Stimulated activated naive CD4-positive, alpha-beta T cell treated with Interleukin-2 at 50 U/mL for 16 hours (primary cell): ENCODE results near the gene IL22RA2.

Source experiments
- DNase-seq: peaks from one replicate; lab custom pipeline; 2025; lab: John Stamatoyannopoulos, UW

The IL22RA2 gene

DNA sequence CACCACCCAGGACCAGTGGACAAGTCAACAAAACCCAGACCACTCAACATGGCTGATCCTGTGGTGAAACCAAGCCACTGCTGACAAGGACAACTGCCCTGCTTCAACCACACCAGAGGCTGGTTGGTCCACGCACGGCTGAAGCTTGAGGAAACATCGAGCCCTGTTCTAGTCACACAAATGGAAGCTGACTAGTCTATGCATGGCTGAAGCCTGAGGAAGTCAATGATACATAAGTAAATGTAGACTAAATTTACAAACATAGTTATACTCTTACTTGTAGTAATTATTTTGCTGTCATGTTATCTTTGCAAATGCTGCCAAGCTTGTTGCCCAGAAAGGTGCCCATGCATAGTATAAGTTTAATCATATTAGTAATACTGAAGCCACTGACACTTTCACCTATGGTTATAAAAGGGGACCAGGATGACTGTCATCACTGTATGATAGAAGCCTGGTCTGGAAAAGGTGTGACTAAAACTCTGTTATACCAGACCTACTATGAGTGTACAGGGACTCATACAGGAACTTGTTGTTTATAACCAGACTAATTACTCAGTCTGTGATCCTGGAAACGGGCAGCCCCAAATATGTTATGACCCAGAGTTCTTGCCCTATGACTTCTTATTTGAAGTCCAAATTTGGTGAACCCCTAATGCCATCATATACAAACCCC, 5.6 kb downstream of the IL22RA2 start:
- no peak for DNase-seq

DNA sequence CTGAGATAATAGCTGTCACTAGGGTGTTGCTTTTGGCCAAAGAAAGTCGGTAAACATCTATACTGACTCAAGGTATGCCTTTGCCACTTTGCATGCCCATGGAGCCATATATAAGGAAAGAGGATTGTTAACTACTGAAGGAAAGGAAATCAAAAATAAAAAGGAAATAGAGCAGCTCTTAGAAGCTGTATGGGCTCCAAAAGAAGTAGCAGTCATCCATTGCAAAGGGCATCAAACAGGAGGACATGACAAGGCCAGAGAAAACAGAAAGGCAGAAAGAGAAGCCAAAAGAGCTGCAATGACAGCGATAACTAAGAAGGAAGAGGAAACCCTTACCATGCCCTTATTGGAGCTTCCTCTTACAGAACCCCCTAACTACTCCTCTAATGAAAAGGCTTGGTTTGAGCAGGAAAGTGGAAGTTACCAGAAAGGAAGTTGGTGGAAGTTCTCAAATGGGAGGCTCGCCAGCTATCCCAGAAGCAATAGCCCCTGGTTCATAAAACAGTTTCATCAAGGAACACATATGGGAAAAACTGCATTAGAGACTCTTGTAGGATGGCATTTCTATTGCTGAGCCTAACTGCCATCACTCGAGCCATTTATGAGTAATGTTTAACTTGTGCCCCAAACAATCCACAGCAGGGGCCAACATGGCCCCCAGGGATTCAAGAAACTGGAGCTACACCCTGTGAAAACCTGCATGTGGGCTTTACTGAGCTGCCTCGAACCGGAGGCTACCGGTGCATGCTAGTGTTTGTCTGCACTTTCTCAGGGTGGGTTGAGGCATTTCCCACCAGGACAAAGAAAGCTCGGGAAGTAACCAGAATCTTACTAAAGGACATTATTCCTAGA, 7.0 kb downstream of the IL22RA2 start:
- no peak for DNase-seq

DNA sequence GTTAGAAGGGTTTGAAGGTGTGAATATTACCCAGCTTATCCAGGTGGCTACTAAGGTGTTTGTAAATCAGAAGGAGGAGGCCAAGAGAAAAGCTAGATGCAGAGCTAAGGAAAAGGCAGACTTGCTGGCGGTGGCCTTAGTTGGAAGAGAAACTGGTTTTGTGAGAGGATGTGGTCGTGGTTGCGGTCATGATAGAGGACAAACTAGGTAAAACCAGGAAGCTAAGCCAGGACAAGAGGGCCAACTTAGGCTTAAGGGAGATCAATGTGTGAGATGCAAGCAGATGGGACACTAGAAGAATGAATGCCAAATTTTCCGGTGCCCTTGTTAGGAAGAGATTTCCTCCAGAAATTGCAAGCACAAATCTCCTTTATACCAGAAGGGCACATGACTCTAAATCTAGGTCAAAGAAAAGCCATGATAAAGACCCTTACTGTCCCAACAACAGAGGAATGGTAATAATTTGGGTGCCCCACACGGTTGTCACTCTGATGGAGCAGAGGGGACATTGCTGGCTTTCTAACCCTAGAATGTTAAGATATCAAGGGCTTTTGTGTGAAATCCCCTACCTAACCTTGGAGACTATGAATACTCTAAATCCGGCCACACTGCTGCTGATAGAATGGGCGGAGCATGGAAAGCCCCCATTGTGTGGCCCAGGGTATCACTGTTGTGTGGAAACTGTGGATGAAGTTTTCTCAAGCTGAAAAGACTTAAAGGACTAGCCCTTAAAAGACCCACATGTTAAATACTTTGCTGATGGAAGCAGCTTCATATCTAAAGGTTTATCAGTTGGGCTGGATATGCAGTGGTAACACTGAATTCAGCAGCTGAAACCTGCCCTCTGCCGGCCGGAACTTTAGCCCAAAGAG, 7.8 kb downstream of the IL22RA2 start:
- peak; percentile 37 for DNase-seq

DNA sequence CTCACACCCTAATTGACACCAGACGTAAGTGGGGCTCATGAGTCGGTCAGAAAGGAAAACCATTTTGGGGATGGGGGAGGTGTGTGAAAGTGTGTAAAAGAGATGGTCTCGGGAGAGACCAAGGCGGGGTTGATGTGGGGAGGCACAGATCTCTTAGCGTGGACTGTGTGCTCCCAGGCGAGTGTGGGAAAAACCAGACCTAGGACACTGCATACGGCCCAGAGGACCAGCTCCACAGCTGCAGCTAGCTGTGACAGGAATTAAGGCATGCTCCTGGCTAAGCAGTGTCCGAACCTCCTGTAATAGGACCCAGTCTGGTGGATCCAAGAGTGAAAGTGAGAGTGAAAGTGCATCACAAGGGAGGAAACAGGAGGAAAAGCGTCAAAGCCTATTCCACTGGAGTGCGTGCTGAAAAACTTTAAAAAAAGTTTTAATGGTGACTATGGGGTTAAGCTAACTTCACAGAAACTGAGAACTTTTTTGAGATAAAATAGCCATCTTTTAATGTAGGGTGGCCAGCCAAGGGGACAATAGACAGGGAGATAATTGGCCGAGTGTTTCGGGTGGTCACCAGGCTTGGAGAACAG, 9.6 kb downstream of the IL22RA2 start:
- DNase-seq = no peak

DNA sequence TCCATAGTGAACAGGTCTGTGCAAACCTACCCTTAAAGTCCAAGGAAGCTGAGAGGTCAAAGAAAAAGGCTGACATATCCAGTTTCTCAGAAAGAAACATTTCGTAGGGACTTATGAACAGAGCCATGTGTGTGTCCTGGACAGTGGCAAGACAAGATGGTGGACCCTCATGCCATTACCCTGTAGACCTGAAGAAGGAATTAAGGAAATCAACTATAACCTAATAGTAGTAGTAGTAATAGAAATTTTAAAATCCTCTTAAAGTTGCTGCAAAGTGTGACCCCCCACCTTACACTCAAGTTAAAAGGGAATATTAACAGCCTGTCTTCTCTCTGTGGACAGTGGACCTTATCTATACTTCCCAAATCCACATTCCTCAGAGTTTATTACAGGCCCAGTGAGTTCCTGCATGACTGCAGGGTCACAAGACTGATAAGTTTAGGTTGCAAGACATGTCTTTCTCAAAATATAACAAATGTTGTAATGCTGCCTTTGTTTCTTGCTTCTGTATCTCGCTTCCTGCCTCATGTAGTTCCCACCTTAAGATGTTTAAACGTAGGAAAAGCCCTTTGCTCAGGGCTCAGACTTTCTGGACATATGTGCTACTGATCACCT, 10.6 kb downstream of the IL22RA2 start:
- no peak for DNase-seq

DNA sequence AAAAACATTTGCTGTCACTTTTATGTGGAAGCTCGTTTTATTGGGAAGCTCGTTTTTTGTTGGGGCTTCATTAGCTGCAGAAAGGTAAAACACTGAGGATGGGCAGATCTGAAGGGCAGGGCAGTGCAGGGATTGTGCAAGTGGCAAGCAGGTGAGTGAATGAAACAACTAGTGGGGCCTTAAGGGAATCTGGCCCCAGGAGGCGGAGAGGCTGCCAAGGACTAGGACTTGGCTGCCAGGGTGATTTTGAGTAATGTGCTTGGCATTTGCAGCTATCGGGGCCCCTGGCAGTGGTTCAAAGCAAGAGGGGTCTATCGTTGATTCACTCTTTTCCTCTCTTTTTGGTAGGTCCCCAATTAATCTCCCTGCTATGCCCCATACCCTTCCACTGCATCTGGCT, 11.5 kb downstream of the IL22RA2 start:
- no peak for DNase-seq

DNA sequence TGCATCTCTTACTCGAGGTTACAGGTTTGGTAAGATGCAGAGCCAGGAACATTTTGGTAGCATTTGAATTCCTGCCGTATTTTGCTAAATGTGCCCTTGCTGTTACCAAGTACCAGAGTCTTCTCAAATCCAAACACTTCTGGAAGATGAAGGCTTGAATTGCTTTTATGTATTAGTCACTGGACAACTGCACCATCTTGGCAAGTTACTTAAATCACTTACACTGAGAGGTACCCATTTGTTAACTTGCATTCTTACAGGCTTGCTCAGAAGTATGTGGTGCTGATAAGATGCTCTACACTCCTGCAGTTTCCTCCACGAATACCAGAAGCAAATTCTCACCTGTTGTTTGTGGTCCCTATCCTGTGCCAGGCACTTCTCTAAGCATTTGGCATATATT, 12.7 kb downstream of the IL22RA2 start:
- DNase-seq = no peak

DNA sequence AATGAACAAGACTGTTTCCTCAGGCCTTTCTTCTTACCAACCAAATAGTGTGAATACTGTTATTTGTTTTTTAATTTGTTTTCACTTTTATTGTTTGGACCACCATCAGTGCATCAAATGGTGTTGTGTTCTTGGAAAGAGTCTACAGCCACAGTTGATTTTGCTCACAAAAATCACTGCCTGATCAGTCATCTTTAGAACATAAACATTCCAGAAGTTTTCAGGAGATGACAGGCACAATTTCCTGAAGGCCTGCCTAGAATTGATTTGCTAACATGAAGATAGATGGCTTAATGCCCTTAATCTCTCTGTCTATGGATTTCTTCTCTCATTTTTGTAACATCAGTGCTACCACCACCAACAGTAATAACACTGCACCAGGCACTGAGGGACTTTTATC, 13.5 kb downstream of the IL22RA2 start:
- DNase-seq = no peak

DNA sequence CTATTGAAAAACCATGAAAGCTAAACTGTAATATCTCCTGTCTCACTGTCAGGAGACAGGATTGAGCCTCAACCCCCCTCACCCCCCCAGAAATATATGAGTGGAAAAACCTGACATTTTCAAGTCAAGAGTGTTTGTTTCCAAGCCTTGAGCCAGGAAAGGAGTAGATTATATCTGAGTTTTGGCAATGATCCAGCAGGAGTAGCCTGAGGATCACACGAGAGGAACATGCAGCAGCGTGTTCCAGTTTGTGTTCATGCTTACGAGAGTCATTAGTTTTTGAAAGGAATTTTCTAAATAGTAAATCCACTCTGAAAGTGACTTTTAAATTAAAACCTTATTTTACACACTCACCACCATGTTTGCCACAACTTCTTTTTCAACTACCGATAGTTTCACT, 15.8 kb downstream of the IL22RA2 start:
- DNase-seq = no peak

DNA sequence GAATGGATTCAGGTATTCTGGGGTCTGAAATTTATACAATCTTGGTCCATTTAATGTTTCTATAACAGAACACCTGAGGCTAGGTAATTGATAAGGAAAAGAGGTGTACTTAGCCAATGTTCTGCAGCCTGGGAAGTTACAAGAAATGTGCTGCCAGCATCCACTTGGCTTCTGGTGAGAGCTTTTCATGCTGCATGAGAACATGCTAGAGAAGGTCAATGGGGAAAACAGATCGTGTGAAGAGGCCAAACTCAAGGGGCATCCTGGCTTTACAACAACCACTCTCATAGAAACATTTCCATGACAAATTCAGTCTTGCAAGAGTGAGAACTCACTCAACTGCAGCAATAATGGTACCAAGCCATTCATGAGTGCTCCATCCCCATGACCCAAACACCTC, 16.8 kb downstream of the IL22RA2 start:
- no peak for DNase-seq

DNA sequence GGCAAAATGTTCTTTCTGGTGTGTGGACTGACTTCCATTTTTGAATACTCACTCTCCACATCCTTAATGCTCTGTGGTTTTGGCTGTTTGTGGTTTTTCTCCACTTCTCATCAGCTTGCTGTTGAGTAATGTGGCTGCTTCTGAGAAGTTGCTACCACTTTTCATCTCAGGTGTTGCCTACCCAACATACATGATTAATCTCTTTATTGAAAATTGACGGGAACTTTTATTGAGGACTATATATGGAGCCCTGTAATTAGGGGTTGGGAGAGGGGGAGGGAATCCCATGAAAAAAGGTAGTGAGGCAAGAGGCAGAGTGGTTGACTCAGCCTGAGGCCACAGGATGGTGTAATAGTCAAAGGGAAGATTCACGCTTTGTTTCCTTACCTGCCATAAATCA, 17.6 kb downstream of the IL22RA2 start:
- DNase-seq = no peak

DNA sequence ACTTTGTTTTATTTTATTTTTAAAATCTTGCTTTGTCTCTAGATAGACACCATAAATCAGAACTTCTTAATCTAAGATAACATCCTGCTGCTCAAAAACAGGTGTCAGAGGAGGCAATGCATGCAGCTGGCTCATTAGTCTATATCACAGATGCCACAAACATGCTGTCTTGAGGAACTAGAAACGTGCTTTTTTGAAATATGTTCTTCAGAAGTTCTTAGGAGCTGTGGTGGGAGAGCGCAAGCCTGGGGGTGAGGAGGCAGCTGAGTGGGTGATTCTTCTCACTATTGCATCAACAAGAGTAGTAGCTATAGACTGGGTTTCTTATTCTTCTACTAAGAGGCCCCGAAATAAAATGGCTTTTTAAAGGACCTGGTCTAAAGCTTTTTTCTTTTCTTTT, 23.4 kb downstream of the IL22RA2 start:
- DNase-seq = no peak

DNA sequence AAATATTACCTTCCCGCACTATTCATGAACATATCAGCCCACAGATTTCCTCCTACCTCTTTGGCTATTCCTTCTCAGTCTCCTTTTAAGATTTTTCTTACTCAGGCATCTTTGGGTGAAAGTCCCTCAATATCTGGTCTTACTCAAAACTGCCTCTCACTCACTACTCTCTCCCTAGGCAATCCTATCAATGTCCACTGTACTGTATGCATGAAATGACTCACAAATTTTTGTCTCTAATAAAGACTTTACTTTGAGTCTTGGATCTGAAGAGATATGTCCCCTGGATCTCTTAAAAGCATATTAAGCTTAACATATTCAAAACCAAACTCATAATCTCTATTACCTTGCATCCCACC, 24.4 kb downstream of the IL22RA2 start:
- DNase-seq = no peak

DNA sequence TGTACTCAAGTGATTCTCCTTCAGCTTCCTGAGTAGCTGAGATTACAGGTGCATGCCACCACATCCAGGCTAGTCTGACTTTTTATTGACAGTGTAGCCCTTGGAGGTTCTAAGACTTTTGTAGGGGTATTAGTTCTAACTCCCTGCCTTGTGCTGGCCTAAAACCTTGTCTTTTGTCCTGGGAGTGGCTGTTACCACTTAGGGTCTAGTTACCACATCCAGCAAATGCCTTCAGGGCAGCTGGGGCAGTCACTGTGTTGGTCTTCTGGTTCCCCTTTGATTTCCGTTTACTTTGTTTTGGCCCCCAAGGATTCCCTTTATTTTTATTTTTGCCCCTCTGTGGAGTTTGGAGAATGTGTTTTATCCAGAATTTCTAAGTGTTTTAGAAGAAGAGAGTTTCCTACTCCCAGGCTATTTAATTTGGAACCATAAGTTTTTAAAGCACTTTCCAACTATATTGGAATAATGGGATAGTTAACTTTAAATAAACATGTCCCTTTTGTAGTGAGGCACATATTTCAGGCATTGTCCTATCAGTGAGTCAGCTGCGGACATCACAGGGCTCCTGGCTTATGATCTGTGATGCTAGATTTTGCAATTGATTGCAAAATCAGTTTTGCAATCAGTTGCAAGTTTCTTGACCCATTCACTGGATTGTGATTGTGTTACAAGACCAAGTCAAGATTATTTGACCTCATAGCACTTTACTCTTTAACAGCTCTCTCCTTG, 25.0 kb downstream of the IL22RA2 start:
- no peak for DNase-seq

DNA sequence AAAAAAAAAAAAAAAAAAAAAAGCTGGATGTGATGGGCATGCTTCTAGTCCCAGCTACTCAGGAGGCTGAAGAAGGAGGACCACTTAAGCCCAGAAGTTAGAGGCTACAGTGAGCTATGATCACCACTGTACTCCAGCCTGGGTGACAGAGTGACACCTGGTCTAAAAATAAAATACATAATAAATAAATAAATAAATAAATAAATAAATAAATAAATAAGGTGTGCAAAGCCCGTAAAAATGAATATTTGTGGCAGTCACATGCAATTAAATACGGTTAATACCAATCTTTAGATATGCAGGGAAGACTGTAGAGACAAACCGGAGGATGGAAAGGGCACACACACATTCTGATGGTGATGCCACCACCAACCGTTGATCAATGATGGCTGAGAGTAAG, 26.2 kb downstream of the IL22RA2 start:
- DNase-seq = no peak

DNA sequence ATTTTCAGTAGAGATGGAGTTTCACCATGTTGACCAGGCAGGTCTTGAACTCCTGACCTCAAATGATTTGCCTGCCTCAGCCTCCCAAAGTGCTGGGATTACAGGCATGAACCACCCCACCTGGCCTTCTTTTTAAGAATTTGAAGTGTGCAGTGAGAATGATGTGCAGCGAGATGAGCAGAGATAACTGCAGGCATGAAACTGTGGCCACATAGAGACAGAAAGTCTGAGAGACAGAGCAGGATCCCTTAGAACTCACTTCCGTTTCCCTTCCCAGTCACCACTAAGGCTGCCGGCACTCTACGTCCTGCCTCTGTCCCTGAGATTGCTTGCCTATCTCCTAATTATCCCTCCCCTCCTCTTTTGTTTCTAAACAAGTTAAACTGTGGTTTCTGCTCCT, 27.2 kb downstream of the IL22RA2 start:
- no peak for DNase-seq

DNA sequence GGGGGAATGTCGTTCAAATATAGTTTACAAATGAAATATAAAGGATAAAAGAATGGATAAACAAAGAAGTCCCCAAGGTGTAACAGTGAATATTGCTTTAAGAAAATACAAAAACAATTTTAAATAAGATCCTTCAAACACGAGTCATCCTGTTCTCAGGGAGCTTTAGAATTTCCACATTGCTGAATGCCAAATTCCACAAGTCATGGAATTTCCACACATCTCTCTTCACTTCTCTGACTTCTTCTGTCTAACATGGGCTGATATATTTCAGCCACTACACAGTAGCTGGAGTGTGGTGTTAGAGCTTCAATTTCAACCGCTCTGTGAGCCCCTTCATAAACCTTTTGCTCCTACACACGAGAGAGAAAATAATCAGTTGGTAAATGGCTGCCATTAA, 28.0 kb downstream of the IL22RA2 start:
- no peak for DNase-seq

DNA sequence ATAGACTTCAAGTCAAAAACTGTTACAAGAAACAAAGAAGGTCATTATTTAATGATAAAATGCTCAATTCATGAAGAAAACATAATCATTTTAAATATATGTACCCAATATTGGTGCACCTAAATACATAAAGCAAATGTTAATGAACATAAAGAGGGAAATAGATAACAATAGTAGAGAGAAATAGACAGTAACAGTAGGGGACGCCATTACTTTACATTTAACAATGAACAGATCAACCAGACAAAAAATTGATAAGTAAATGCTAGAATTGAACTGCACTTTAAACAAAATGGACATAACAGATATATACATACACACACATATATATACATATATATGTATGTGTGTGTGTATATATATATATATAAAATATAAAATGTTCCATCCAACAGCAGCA, 37.4 kb downstream of the IL22RA2 start:
- no peak for DNase-seq

DNA sequence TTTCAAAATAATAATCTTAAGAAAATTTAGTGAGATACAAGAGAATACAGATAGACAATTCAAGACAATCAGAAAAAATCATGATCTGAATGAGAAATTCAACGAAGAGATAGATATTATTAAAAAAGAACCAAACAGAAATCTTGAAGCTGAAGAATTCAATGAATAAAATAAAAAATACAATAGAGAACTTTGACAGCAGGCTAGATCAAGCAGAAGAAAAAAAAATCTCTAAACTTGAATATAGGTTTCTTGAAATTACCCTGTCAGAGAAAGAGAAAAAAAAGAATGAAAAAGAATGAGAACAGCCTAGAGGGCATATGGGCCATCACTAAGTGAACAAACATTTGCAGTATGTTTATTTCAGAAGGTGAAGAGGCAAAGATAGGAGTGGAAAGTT, 39.0 kb downstream of the IL22RA2 start:
- no peak for DNase-seq

DNA sequence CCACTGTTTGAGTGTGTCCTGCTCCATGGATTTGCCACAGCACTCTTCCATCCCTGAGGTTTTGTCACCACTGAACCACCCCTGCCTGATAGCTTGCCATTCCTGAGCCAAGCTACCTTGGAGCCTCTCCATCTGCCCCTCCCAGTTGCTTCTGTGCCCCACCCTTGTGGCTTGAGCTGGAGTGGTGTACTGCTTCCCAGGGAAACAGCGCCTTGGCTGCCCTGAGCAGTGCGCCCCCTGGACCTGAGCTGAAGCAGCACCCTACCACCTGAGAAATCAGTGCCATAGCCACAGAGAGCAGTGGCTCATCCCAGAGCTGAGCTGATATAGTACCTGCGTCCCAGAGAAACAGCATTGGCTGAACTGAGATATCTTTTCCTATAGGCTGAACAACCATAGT, 40.3 kb downstream of the IL22RA2 start:
- no peak for DNase-seq

DNA sequence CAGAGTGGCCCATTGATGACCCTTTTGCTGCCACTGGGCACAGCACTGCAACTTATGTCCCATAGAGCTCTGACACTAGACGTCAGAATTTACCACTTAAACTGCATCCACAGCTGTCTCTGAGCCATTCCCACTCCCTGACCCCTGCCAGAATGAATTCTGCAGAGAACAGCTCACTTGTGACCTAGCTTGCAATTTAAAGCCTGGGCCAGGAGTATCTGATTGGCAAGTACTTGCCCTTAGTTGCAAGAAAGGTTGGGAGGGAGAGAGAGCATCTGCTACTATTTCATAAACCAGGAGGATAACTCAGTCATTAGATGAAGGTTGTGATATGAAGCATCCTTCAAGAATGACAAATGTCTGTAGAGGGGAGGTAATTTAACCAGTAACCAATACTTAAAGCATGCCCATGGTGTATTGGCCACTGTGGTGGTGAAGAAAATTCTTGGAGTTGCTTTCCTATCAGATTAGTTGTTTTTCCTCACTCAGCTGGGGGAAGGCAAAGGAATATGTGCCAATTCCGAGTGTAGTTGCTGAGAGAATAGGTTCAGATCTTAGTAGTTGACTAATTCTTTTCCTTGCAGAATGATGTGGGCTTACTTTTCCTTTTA, 46.5 kb downstream of the IL22RA2 start:
- no peak for DNase-seq
